GM19463 (cell line): ENCODE measurements around the gene TBX4.
"Not testable (repeated sequence)": the region's sequence is repeated elsewhere in the genome, so short reads cannot be mapped to it uniquely, and the experiment has no call there.

ENCODE experiments used
- ATAC-seq: cut with Tn5 transposase; IDR thresholded peaks from one replicate; pipeline ENCODE4 v1.9.1; 2021; ENCODE audit warnings: mild to moderate bottlenecking, moderate library complexity; ENCODE audit not compliant: unreplicated experiment

The TBX4 gene

DNA sequence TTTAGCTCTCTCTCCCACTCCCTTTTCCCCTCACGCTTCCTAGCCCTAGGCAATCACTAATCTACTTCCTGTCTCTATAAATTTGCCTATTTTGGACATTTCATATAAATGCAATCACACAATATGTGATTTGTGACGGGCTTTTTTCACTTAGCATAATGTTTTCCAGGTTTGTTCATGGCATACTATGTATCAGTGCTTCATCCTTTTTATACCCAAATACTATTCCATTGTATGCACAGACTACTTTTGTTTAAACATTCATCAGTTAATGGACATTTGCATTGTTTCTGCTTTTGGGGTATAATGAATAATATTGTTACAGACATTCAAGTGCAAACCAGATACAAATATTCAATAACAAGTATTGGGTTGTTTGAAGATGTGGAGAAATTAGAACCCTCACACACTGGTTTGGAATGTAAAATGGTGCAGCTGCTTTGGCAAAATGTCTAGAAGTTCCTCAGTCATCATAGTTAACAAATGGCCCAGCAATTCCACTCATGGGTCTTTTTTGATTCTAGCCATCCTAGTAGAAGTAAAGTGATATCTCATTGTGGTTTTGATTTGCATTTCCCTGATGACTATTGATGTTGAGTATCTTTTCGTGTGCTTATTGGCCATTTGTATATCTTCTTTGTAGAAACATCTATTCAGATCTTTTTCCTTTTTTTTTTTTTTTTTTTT, 67.7 kb downstream of the TBX4 start:
- ATAC-seq: no peak

DNA sequence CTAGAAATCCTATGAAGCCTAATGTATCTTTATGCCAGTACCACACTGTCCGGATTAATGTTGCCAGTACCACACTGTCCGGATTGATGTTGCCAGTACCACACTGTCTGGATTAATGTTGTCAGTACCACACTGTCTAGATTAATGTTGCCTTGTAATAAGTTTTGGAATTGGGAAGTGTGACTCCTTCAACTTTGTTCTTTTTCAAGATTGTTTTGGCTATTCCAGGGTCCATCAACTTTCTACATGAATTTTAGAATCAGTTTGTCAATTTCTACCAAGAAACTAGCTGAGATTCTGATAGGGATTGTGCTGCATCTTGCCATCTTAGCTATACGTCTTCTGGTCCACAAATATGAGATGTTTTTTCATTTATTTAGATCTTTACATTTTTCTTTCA, 68.7 kb downstream of the TBX4 start:
- no peak for ATAC-seq

DNA sequence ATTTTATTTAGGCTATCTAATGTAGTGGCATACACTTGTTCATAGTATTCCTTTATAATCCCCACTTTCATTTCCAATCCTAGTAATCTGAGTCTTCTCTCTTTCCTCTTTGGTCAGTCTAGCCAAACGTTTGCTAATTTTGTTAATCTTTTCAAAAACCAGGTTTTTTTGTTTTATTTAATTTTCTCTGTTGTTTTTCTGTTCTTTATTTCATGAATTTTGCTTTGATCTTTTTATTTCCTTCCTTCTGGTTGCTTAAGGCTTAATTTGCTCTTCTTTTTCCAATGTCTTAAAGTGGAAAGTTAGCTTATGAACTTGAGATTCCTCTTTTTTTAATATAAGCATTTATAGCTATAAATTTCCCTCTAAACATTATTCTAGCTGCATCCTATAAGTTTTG, 69.9 kb downstream of the TBX4 start:
- ATAC-seq: no peak

DNA sequence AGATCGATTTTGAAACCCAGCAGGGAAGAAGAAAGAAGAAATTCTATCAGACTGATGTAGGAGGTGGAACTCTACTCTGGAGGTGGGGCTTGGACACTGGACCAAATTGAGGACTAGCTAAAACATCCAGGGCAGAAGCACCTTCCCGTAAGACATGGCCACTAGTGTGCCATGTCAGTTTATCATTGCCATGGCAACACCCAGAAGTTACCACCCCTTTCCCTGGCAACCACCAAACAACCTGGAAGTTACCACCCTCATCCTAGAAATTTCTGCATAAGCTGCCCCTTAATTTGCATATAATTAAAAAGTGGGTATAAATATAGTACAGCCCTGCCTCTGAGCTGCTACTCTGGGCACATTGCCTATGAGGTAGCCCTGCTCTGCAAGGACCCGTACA, 72.1 kb downstream of the TBX4 start:
- no peak for ATAC-seq

DNA sequence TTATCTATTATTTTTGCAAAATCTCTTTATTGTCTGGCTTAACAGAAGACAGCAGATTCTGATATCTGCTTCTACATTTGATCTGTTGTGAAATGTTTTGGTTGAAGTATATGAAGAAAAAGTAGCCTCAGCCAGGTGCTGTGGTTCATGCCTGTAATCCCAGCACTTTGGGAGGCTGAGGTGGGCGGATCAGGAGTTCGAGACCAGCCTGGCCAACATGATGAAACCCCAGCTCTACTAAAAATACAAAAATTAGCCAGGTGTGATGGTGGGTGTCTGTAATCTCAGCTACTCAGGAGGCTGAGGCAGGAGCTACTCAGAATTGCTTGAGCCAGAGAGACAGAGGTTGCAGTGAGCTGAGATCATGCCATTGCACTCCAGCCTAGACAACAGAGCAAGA, 75.2 kb downstream of the TBX4 start:
- not testable (repeated sequence) for ATAC-seq

DNA sequence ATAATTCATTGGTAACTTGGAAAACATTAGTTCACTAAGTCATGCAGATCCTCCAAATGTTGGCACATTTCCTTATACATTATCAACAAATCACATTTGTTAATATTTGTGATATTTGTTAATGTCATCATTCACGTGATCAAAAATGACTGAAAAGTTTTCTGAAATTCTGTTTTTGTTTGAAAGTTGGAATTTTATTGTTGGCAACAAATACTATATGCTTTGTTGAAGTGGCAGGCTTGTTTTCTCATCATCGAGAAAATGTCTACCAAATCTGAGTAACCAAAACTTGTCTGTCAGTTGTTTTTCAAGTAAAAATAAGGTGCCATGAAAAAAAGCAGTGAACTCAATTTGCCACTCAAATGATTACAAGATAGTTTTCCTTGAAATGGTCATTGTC, 75.9 kb downstream of the TBX4 start:
- ATAC-seq: no peak

DNA sequence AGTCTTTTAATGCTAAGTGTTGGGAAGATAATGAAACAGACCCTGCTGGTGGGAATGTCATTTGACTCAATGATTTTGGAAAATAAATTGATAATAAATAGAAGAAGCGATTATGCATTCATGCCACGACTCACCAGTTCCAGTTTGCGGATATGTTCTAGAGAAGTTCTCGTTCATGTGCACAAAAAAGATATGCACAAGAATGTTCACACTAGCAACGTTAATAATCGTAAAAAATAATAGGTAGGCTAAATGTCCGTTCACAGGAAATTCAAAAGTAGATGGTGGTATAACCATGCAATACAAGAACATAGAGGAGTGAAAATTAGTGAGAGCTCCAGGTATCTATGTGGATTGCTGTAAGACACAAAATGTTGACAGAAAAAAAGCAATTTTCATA, 79.0 kb downstream of the TBX4 start:
- no peak for ATAC-seq

DNA sequence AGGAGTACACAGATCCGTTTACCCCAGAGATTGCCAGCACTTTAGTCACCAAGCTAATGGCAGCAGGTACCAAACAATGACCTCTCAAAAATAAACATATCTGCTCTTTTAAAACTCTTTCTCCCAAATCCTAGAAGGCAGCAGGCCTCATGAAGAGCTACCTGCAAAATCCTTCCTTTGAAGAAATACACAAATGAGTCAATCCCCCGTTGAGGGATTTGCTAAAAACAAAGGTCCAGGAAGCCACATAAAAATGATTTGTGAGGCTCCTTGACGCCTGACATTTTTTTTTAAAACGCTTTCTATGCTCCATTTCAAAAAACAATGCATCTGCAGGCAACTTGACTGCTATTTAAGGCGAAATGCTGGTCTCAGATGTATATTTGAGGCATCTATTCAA, 80.6 kb downstream of the TBX4 start:
- ATAC-seq: no peak

DNA sequence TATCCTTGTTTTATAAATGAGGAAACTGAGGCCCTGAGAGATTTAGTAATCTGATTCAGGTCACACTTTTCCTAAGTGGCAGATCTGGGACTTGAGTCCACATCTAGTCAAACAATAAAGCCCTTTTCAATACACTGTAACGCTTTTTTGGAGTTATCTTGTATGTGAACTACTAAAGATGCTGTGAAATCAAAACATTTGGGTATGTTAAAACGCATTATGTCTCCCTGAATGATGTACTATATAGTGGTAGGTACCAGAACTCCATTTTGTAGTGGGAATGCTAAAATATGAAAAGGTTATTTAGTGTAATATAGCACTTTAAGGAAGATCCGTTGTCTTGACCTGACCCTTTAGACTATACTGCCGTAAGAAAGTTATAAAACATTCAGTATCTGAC, 81.6 kb downstream of the TBX4 start:
- no peak for ATAC-seq

DNA sequence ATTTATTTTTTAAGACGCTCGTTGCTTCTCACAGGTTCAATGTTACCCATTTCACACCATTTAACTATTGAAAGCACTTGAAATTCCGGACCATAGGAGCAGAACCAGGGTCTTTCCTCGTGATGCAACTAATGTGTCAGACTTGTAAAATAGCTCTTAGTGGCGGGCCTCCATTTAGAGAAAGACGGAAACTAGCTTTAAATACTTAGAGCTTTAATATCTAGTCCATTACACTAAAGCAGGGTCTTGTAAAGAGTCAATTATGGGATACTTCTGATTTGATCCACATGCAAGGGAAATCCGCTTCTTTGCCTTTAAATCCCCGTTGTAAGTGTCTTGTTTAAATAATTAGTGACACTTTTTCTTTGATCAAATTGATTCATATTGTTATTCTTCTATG, 82.2 kb downstream of the TBX4 start:
- ATAC-seq: no peak
